H9 (cell line): ENCODE data around the gene UQCC2. TPM values are rescaled to one million over a fixed set of nuclear protein-coding genes. Genes with fewer than 3 reads are reported as not detected.

Experiments used
- DNase-seq: peaks from one replicate; pipeline ENCODE4 v3.0.0-alpha.2; 2017
- H2AFZ ChIP-seq: one replicate; pipeline ENCODE4 v1.6.1; 2013; ENCODE audit warnings: mild to moderate bottlenecking, low read length, control low read depth, moderate library complexity
- H2AK5ac ChIP-seq: 2 replicates; pipeline ENCODE4 v1.6.1; 2013; ENCODE audit warnings: low read length, control low read depth, mixed read lengths; ENCODE audit not compliant: insufficient read length
- H2BK120ac ChIP-seq: one replicate; pipeline ENCODE4 v1.6.1; 2013; ENCODE audit warnings: low read depth, mild to moderate bottlenecking, low read length, control low read depth, inconsistent platforms; ENCODE audit not compliant: poor library complexity, severe bottlenecking
- H2BK12ac ChIP-seq: 2 replicates; pipeline ENCODE4 v1.6.1; 2013; ENCODE audit warnings: low read length, control low read depth, mixed read lengths, low read depth; ENCODE audit not compliant: insufficient read length
- H2BK15ac ChIP-seq: 2 replicates; pipeline ENCODE4 v1.6.1; 2013; ENCODE audit warnings: low read depth, low read length, control low read depth
- H2BK20ac ChIP-seq: one replicate; pipeline ENCODE4 v1.6.1; 2013; ENCODE audit warnings: low read depth, mild to moderate bottlenecking, low read length, control low read depth, inconsistent platforms; ENCODE audit not compliant: poor library complexity, severe bottlenecking
- H2BK5ac ChIP-seq: 2 replicates; pipeline ENCODE4 v1.6.1; 2013; ENCODE audit warnings: low read length, control low read depth, mixed read lengths; ENCODE audit not compliant: insufficient read length
- H3K14ac ChIP-seq: 2 replicates; pipeline ENCODE4 v1.6.1; 2013; ENCODE audit warnings: low read length, control low read depth; ENCODE audit not compliant: insufficient read depth
- H3K18ac ChIP-seq: 2 replicates; pipeline ENCODE4 v1.6.1; 2013; ENCODE audit warnings: low read depth, mild to moderate bottlenecking, mixed read lengths, low read length, control low read depth; ENCODE audit not compliant: insufficient read length
- H3K23ac ChIP-seq: 2 replicates; pipeline ENCODE4 v1.6.1; 2013; ENCODE audit warnings: low read length, control low read depth, mixed read lengths, low read depth; ENCODE audit not compliant: insufficient read length
- H3K23me2 ChIP-seq: 2 replicates; pipeline ENCODE4 v1.6.1; 2013; ENCODE audit warnings: low read depth, mild to moderate bottlenecking, mixed read lengths, low read length, control low read depth; ENCODE audit not compliant: insufficient read length, poor library complexity, severe bottlenecking
- H3K27ac ChIP-seq: 2 replicates; pipeline ENCODE4 v1.5.1; 2013; ENCODE audit warnings: low read length, control low read depth, mixed read lengths, low read depth; ENCODE audit not compliant: insufficient read length
- H3K27me3 ChIP-seq: 2 replicates; pipeline ENCODE4 v1.6.1; 2013; ENCODE audit warnings: low read length, control low read depth, inconsistent platforms; ENCODE audit not compliant: insufficient read depth
- H3K4ac ChIP-seq: 2 replicates; pipeline ENCODE4 v1.6.1; 2013; ENCODE audit warnings: low read depth, mild to moderate bottlenecking, control low read depth, inconsistent platforms, low read length, moderate library complexity
- H3K4me1 ChIP-seq: 2 replicates; pipeline ENCODE4 v1.6.1; 2013; ENCODE audit warnings: low read length, control low read depth, inconsistent platforms; ENCODE audit not compliant: insufficient read depth
- H3K4me2 ChIP-seq: 2 replicates; pipeline ENCODE4 v1.6.1; 2013; ENCODE audit warnings: low read length, control low read depth, mixed read lengths; ENCODE audit not compliant: insufficient read length, insufficient read depth
- H3K56ac ChIP-seq: 2 replicates; pipeline ENCODE4 v1.6.1; 2013; ENCODE audit warnings: low read depth, mild to moderate bottlenecking, mixed read lengths, low read length, control low read depth; ENCODE audit not compliant: insufficient read length
- H3K79me1 ChIP-seq: 2 replicates; pipeline ENCODE4 v1.6.1; 2013; ENCODE audit warnings: low read depth, mild to moderate bottlenecking, moderate library complexity, low read length, control low read depth, inconsistent platforms; ENCODE audit not compliant: insufficient read depth, poor library complexity, severe bottlenecking
- H3K79me2 ChIP-seq: 2 replicates; pipeline ENCODE4 v1.6.1; 2013; ENCODE audit warnings: low read length, control low read depth, inconsistent platforms; ENCODE audit not compliant: insufficient read depth
- H3K9ac ChIP-seq: 2 replicates; pipeline ENCODE4 v1.6.1; 2013; ENCODE audit warnings: low read length, control low read depth, mixed read lengths; ENCODE audit not compliant: insufficient read length; ENCODE audit errors: extremely low read depth
- H3K9me3 ChIP-seq: one replicate; pipeline ENCODE4 v1.6.1; 2013; ENCODE audit warnings: low read depth, low read length, inconsistent platforms; ENCODE audit not compliant: control insufficient read depth
- H3T11ph ChIP-seq: one replicate; pipeline ENCODE4 v1.6.1; 2013; ENCODE audit warnings: mild to moderate bottlenecking, low read length, control low read depth, inconsistent platforms
- H4K20me1 ChIP-seq: one replicate; pipeline ENCODE4 v1.6.1; 2013; ENCODE audit not compliant: control insufficient read depth, insufficient read length, insufficient read depth
- H4K5ac ChIP-seq: 2 replicates; pipeline ENCODE4 v1.6.1; 2013; ENCODE audit warnings: low read depth, mild to moderate bottlenecking, mixed read lengths, low read length, control low read depth; ENCODE audit not compliant: insufficient read length
- H4K8ac ChIP-seq: replicated peaks from 2 replicates; pipeline ENCODE4 v1.6.1; 2013; ENCODE audit warnings: low read length, control low read depth, mixed read lengths, low read depth; ENCODE audit not compliant: insufficient read length
- H4K91ac ChIP-seq: 2 replicates; pipeline ENCODE4 v1.6.1; 2013; ENCODE audit warnings: low read depth, mild to moderate bottlenecking, moderate library complexity, mixed read lengths, low read length, control low read depth; ENCODE audit not compliant: insufficient read length
- H3K27ac Mint-ChIP-seq, 3 experiments: 2 replicates in 2 of 3; 3 replicates in 1 of 3; pipeline ENCODE4 v1.8.0; 2020 to 2021; ENCODE audit warnings: mixed read lengths in 3 of 3, mild to moderate bottlenecking in 1 of 3, moderate library complexity in 1 of 3
- H3K27me3 Mint-ChIP-seq: 2 replicates; pipeline ENCODE4 v1.8.0; 2021; ENCODE audit warnings: low read depth, mild to moderate bottlenecking, moderate library complexity, mixed read lengths
- H3K36me3 Mint-ChIP-seq, 3 experiments: 2 replicates in 2 of 3; 3 replicates in 1 of 3; pipeline ENCODE4 v1.8.0; 2020 to 2021; ENCODE audit warnings: low read depth in 3 of 3, mixed read lengths in 3 of 3; ENCODE audit not compliant: insufficient read depth in 1 of 3
- H3K4me1 Mint-ChIP-seq, 2 experiments: 2 replicates each; pipeline ENCODE4 v1.8.0; 2020; ENCODE audit warnings: mixed read lengths in 2 of 2
- H3K4me3 Mint-ChIP-seq, 2 experiments: 2 replicates in 1 of 2; 3 replicates in 1 of 2; pipeline ENCODE4 v1.8.0; 2020 to 2021; ENCODE audit warnings: mild to moderate bottlenecking in 2 of 2, mixed read lengths in 2 of 2, moderate library complexity in 1 of 2
- H3K9me3 Mint-ChIP-seq, 2 experiments: 2 replicates in 1 of 2; 3 replicates in 1 of 2; pipeline ENCODE4 v1.8.0; 2020; ENCODE audit warnings: mild to moderate bottlenecking in 2 of 2, mixed read lengths in 2 of 2, moderate library complexity in 1 of 2
- CTCF ChIP-seq: fragments of 200-600 bp; sonication (generic); conservative IDR thresholded peaks from 3 replicates; pipeline ENCODE4 v1.8.0; 2021; ENCODE audit warnings: antibody characterized with exemption, mild to moderate bottlenecking
- WGBS: extraction: QIAGEN DNeasy Blood & Tissue Kit; methylation state at CpG from one replicate; pipeline ENCODE4 v1.1.7; 2013; ENCODE audit warnings: missing lambda C conversion rate, low lambda C conversion rate, mixed read lengths; ENCODE audit not compliant: insufficient read length; ENCODE audit errors: extremely low coverage; 5-methylcytosine and 5-hydroxymethylcytosine counted together
- total RNA-seq: library from RNA; stranded (reverse); gene quantifications from 2 replicates; pipeline ENCODE4 v1.2.1, GENCODE V29; 2021

The UQCC2 gene
- total RNA-seq, 1 experiment from 2014 or later: 140 TPM

- no peaks in the 10 kb centered on the region for H3K23me2 ChIP-seq
- H4K5ac ChIP-seq: no peak overlapping the region
- WGBS: no CpG with 5 or more reads among the region's 11 CpGs
- H3K4ac ChIP-seq: no peak overlapping the region
- no peaks in the 10 kb centered on the region for H4K20me1 ChIP-seq
- no peak overlapping the region for H2AFZ ChIP-seq
- H4K91ac ChIP-seq: no peak overlapping the region
- Mint-ChIP-seq H3K9me3 (no peaks in the 10 kb centered on the region), H3K4me3 (no peak overlapping the region), H3K27ac (no peak overlapping the region), H3K27me3 (peaks cover 9% of the 10 kb centered on the region), H3K36me3 (no peaks in the 10 kb centered on the region; a peak in 1 of 7 replicates), H3K4me1 (peaks cover 49 to 57% of the 10 kb centered on the region in 2 experiments)
- H3K4me1 ChIP-seq: peaks cover 8% of the 10 kb centered on the region; the same call in 1 of the 2 replicates
- H3K4me2 ChIP-seq: no peak overlapping the region
- H3T11ph ChIP-seq: no peak overlapping the region
- no peaks in the 10 kb centered on the region for H3K79me2 ChIP-seq
- no peaks in the 10 kb centered on the region for H3K79me1 ChIP-seq
- no peak overlapping the region for H2BK15ac ChIP-seq
- no peak overlapping the region for H3K9ac ChIP-seq
- no peak overlapping the region for H3K23ac ChIP-seq
- TF ChIP-seq CTCF: peak; percentile 97
- H3K9me3 ChIP-seq: no peaks in the 10 kb centered on the region
- H3K18ac ChIP-seq: no peak overlapping the region
- no peak overlapping the region for H2BK20ac ChIP-seq
- H2BK5ac ChIP-seq: no peak overlapping the region
- no peak overlapping the region for H2BK12ac ChIP-seq
- no peak overlapping the region for H2AK5ac ChIP-seq
- no peaks in the 10 kb centered on the region for H3K27me3 ChIP-seq
- H3K27ac ChIP-seq: no peak overlapping the region
- no peak overlapping the region for H4K8ac ChIP-seq
- no peak overlapping the region for H3K14ac ChIP-seq
- no peak overlapping the region for H3K56ac ChIP-seq
- peak; percentile 83 for DNase-seq
- H2BK120ac ChIP-seq: no peak overlapping the region
These were observed 32.7 kb upstream of the UQCC2 start for GRCh38 chr6:33744001-33744848.
